NCI-H2107 treated with DMSO at 0.1 percent for 48 hours (cell line): ENCODE results near the gene TCOF1.
"Not testable (repeated sequence)": the region's sequence is repeated elsewhere in the genome, so short reads cannot be mapped to it uniquely, and the experiment has no call there.

Source experiments
- DNase-seq: peaks from one replicate; lab custom pipeline; 2025; ENCODE audit not compliant: unreplicated experiment; lab: John Stamatoyannopoulos, UW

TCOF1 gene

DNA sequence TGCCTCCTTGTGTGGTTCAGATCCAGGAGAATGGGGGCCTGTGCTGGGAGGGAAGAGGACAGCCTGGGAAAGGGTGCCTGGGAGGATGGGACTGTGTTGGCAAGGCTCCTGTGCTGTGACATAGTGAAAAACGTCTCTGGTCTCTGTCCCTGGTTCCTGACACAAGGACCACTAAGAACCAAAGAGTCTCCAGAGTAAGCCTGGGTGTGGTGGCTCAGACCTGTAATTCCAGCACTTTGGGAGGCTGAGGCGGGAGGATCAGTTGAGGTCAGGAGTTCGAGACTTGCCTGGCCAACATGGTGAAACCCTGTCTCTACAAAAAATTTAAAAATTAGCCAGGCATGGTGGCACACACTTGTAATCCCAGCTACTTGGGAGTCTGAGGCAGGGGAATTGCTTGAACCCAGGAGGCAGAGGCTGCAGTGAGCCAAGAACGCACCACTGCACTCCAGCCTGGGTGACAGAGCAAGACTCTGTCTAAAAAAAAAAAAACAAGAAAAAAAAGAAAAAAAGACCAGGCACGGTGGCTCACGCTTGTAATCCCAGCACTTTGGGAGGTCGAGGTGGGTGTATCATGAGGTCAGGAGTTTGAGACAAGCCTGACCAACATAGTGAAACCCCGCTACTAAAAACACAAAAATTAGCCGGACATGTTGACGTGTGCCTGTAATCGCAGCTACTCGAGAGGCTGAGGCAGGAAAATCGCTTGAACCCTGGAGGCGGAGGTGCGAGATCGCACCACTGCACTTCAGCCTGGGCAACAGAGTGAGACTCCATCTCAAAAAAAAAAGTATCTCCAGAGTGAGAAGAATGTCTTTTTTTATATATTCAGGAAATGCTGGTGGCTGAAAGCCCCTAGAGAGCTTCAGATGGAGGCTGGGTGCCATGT, 56.6 kb downstream of the TCOF1 start:
- DNase-seq: not testable (repeated sequence)

- DNase-seq: no peak
Measured at GRCh38 chr5:150419630-150420270, 62.3 kb downstream of the TCOF1 start.

GRCh38 chr5:150422075-150422474, 64.6 kb downstream of the TCOF1 start:
- DNase-seq: no peak

DNA sequence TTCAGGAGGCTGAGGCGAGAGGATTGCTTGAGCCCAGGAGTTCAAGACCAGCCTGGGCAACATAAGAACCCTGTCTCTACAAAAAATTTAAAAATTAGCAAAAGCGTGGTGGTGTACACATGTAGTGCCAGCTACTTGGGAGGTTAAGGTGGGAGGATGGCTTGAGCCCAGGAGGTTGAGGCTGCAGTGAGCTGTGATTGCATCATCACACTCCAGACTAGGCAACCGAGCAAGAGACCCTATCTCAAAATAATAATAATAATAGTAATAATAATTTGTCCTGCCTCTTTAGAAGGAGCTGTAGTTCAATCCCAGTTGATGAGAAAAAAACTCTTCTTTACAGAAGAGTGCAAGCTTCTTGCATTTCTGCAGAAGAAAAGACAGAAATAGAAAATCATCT, 65.3 kb downstream of the TCOF1 start:
- DNase-seq: no peak

DNA sequence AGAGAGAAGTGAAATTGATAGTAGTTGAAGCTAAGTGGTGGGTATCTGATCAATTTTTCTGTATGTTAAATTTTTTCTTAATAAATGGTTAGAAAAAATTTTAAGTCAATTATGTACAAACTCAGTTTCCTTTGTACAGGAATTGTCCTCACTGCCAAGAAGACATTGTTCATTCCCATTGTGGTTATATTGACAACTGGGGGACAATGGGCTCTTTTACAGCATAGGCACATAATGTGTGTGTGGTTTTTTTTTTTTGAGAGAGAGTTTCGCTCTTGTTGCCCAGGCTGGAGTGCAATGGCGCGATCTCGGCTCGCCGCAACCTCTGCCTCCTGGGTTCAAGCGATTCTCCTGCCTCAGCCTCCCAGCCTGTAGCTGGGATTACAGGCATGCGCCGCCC, 68.7 kb downstream of the TCOF1 start:
- DNase-seq: not testable (repeated sequence)

DNA sequence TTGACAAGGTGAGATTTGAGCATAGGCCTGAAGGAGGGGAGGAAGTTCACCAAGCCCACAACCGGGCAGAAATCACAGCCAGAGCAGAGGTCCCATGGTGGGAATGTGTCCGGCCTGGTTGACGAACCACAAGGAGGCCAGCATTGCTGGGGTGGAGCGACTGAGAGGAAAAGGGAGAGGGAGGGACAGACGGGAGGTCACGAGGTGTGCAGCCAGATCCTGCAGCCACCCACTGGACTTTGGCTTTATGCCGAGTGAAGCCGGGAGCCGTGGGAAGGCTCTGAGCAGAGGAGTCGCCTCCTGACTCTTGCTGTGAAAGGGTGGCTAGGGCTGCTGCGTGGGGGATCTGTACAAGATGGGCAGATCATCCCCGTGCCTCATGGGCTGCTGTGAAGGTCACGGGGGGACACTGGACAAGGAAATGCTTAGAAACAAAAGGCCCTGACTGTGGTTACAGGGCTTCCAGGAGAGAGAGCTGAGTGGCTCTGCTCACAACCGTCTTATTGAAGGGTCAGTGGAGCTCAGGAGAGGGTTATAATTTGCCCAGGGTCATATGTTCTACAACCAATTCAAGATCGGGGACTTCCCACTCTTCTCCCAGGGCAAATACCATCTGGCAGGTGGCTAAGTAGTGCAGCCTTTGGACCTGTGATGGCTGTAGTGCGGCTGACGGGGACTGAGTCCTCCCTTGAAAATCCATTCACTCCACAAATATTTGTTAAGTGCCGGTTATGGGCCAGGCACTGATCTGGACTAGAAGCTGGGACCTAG, 70.8 kb downstream of the TCOF1 start:
- no peak for DNase-seq

DNA sequence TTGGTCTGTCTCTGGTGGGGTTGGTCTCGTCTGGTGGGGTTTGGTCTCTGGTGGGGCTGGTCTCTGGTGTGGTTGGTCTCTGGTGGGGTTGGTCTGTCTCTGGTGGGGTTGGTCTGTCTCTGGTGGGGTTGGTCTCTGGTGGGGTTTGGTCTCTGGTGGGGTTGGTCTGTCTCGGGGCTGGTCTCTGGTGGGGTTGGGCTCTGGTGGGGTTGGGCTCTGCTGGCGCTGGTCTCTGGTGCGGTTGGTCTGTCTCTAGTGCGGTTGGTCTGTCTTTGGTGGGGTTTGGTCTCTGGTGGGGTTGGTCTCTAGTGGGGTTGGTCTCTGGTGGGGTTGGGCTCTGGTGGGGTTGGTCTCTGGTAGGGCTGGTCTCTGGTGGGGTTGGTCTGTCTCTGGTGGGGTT, 71.5 kb downstream of the TCOF1 start:
- DNase-seq: no peak

GRCh38 chr5:150429410-150429873, 71.9 kb downstream of the TCOF1 start:
- DNase-seq: no peak

- no peak for DNase-seq
Measured at GRCh38 chr5:150431048-150431447, 73.6 kb downstream of the TCOF1 start.

GRCh38 chr5:150431574-150431973, 74.1 kb downstream of the TCOF1 start:
- DNase-seq: no peak

GRCh38 chr5:150434464-150434863, 77.0 kb downstream of the TCOF1 start:
- no peak for DNase-seq

GRCh38 chr5:150436141-150436680, 78.7 kb downstream of the TCOF1 start:
- DNase-seq: peak; percentile 52

- DNase-seq: no peak
Measured at GRCh38 chr5:150438873-150439546, 81.5 kb downstream of the TCOF1 start.

DNA sequence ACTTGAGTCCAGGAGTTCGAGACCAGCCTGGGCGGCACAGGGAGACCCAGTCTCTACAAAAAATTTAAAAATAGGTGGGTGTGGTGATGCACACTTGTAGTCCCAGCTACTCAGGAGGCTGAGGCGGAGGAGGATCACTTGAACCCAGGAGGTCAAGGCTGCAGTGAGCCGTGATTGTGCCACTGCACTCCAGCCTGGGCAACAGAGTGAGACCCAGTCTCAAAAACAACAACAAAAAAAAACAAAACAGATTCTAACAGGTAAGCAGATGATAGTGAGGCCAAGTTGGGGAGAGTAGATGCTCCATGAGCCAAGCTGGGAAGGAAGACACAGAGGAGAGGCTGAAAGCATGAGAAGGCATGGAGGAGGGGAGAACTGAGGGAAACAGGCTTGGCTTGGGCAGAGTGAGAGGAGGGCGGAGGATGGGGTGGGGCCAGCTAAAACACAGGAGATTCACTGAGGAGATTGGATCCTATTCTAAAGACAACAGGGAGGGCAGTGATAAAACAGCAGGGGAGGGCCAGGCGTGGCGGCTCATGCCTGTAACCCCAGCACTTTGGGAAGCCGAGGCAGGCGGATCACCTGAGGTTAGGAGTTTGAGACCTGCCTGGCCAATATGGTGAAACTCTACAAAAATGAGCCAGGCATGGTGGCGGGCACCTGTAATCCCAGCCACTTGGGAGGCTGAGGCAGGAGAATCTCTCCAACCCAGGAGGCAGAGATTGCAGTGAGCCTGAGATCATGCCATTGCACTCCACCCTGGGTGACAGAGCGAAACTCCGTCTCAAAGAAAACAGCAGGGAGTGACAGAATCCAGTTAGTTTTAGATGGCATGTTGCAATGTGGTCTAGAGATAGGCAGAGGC, 83.7 kb downstream of the TCOF1 start:
- no peak for DNase-seq

GRCh38 chr5:150441813-150442698, 84.6 kb downstream of the TCOF1 start:
- no peak for DNase-seq

DNA sequence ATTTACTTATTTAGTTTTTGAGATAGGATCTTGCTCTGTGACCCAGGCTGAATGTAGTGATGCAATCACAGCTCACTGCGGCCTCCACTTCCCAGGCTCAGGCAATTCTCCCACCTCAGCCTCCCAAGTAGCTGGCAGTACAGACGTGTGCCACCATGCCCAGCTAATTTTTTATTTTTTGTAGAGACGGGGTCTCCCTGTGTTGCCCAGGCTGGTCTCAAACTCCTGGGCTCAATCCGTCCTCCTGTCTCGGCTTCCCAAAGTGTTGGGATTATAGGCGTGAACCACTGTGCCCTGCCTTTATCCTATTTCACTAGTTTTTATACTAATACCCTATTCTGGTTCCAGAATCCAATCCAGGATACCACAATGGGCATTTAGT, 85.2 kb downstream of the TCOF1 start:
- no peak for DNase-seq

DNA sequence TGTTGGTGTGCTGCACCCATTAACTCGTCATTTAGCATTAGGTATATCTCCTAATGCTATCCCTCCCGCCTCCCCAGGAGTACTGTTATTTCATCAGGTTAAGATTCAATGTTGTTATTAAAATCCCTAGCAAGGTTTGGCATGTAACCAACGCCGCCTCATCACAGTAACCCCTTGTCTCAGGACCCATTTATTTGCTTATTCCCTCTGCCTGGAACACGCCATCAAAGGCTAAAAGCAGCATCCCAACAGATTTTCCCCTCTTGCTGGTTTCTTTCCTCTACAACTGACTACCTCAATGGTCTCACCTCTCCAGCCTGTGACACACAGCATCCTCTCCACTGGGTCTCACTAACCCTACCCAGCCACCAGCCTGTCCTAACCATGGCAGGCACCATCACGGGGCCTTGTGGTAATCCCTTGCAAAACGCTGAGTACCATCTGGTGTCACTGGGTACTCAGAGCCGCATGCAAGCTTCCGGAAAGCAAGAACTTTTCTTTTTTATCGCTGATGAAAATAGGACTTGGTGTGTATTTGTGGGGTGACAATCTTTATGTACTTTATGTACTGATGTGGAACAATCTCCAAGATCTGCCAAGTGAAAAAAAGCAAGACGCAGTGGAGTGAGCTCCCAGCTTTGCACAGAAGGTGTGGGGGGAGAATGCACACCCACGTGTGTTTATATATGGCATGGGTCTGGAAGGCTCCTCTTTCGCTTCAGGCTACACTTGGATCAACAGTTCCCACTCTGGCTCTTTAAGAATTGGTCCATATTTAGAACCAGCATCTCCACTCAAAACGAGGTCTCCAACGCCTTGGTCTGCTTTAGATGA, 86.0 kb downstream of the TCOF1 start:
- no peak for DNase-seq

DNA sequence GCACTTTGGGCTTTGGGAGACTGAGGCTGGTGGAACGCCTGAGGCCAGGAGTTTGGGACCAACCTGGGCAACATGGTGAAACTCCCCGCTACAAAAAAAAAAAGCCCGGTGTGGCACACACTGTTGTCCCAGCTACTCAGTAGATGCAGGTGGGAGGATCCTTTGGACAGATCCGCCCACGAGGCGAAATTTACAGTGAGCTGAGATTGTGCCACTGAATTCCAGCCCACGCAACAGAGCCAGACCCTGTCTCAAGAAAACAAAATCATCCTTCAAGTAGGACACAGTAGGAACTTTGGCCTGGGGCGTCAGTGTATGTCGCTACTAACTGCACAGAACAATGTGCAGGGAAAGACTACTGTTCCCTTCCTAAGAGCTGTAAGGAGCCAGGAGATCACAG, 87.3 kb downstream of the TCOF1 start:
- DNase-seq: no peak
